SK-N-SH treated with all-trans-retinoic acid at 6 μM for 48 hours (cell line): Measurements from ENCODE around the gene KRTAP12-3.

Experiments
- PATZ1 ChIP-seq: fragments of 250-450 bp; sonication (Bioruptor Pico); IDR thresholded peaks from 2 replicates; pipeline ENCODE4 v1.8.0; 2020; ENCODE audit warnings: mild to moderate bottlenecking, moderate library complexity, borderline replicate concordance
- RARB ChIP-seq: fragments of 250-450 bp; sonication (Bioruptor Pico); IDR thresholded peaks from 2 replicates; pipeline ENCODE4 v1.8.0; 2021; ENCODE audit warnings: mild to moderate bottlenecking, moderate library complexity

GRCh38 chr21:44650265-44650972 is 7.3 kb upstream of the KRTAP12-3 start:
- TF ChIP-seq RARB (CRISPR knock-in tag) = no peak
- TF ChIP-seq PATZ1 (CRISPR knock-in tag) = no peak
